Left ventricle myocardium inferior (tissue), 1 donor: ENCODE measurements around the gene HOXB3. TPM values are rescaled to one million over a fixed set of nuclear protein-coding genes. Genes with fewer than 3 reads are reported as not detected.

Experiments
- DNase-seq: peaks from one replicate; pipeline ENCODE4 v3.0.0-alpha.2; 2020
- H3K27ac ChIP-seq: fragments of 200-600 bp; replicated peaks from 2 replicates; pipeline ENCODE4 v1.8.0; 2021
- H3K27me3 ChIP-seq: fragments of 200-600 bp; 2 replicates; pipeline ENCODE4 v1.8.0; 2021; ENCODE audit warnings: low read depth
- H3K36me3 ChIP-seq: fragments of 200-600 bp; 2 replicates; pipeline ENCODE4 v1.8.0; 2021
- H3K4me1 ChIP-seq: fragments of 200-600 bp; 2 replicates; pipeline ENCODE4 v1.8.0; 2021
- H3K4me3 ChIP-seq: fragments of 200-600 bp; 2 replicates; pipeline ENCODE4 v1.8.0; 2021; ENCODE audit warnings: mild to moderate bottlenecking, moderate library complexity
- H3K9me3 ChIP-seq: fragments of 200-600 bp; replicated peaks from 2 replicates; pipeline ENCODE4 v1.8.0; 2021
- CTCF ChIP-seq: fragments of 200-600 bp; IDR thresholded peaks from 2 replicates; pipeline ENCODE4 v1.8.0; 2021; ENCODE audit warnings: antibody characterized with exemption, mild to moderate bottlenecking, borderline replicate concordance
- intact Hi-C: fragments of 100-400 bp; cut with micrococcal nuclease; formaldehyde crosslinking; loops from one replicate; pipeline ENCODE4 v1.11.0; 2022
- total RNA-seq: library from RNA; stranded (reverse); fragmentation: NEBNext Ultra II Directional; extraction: Animal tissue kit (Norgen Biotek cat#: 25700); gene quantifications from one replicate; pipeline ENCODE4 v1.2.1, GENCODE V29; 2021
- donor health status: DM: no; HTN: yes; CAD: no; lungs with severe emphysema.

HOXB3 gene
- total RNA-seq, 1 donor from 2014 or later: 0.91 TPM

DNA sequence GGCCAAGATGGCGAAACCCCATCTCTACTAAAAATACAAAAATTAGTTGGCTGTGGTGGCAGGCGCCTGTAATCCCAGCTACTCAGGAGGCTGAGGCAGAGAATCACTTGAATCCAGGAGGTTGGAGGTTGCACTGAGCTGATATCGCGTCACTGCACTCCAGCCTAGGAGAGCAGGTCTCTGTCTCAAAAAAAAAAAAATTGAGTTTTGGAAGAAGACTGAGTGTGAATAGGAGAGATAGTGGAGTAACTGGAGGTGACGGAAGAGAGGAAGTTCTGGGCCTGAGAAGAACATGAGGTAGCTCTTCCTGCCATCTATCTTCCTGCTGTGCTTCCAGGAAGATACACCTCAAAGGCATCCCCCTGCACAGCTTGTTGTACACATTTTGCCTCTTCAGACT, 70.6 kb downstream of the HOXB3 start:
- DNase-seq: no peak
- H3K36me3 ChIP-seq: no peaks in the 10 kb centered on the region
- peaks cover 99% of the 10 kb centered on the region for H3K27me3 ChIP-seq
- no peaks in the 10 kb centered on the region for H3K9me3 ChIP-seq
- intact Hi-C loops: no loop called here
- TF ChIP-seq CTCF: no peak
- H3K4me3 ChIP-seq: no peak overlapping the region
- no peak overlapping the region for H3K27ac ChIP-seq
- H3K4me1 ChIP-seq: no peaks in the 10 kb centered on the region

DNA sequence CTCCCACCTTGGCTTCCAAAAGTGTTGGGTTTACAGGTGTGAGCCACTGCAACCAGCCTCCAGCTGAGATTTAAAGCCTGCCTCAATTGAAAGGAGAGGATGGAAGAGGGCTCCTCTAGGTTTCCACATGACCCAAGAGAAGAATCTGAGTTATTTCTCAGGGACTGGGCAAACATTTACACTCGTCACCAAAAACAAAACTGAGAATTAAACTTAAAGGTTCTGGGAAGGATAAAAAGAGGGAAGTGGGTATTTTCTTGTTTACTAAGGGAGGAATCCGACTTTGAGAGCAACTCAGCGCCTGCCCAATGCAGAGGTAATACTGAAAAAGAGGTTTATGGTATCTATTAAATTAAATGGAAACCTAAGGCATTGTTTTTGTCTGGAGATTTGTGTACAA, 72.6 kb downstream of the HOXB3 start:
- no peak for TF ChIP-seq CTCF
- no peak overlapping the region for H3K4me3 ChIP-seq
- intact Hi-C loops: no loop called here
- H3K4me1 ChIP-seq: no peaks in the 10 kb centered on the region
- H3K27ac ChIP-seq: no peak overlapping the region
- no peaks in the 10 kb centered on the region for H3K9me3 ChIP-seq
- peaks cover 100% of the 10 kb centered on the region for H3K27me3 ChIP-seq
- no peak for DNase-seq
- no peaks in the 10 kb centered on the region for H3K36me3 ChIP-seq

DNA sequence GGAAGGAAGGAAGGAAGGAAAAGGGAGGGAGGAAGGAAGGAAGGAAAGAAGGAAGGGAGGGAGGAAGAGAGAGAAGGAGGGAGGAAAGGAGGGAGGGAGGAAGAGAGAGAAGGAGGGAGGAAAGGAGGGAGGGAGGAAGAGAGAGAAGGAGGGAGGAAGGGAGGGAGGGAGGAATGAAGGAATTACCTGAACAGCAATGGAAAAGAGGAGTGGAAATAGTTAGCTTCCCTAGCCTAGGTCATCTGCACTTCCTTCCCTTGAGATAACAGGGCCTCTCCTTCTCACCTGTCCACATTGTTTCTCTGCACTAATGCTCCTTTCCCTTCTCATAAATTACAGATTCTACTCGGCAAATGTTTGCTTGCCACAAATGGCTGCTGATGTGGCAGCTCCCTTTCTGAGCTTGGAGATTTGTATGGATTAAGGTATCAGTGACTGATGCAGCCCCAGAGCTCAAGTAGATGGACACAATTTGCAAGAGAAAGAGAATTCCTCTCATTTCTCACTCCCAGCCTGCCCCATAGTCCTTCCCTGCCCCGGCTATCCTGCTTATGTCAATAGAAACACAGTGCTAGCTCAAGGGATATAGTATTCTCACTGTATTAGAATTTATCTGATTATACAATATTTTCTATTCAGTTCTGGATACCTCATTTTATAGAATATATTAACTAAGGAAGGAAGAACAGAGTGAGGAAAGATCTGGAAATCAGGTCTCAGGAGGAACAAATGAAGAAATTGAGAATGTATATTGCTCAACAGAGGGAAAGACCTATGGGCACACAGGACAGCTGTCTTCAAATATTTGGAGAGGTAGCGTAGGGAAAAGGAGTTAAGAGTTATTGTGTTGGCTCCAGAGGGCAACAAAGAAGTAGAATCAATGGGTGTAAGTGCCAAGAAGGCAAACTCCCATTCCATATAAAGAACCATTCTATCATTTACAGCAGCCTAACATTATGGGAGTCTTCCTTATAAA, 73.8 kb downstream of the HOXB3 start:
- DNase-seq: no peak
- H3K4me1 ChIP-seq: no peaks in the 10 kb centered on the region
- no peak overlapping the region for H3K4me3 ChIP-seq
- H3K36me3 ChIP-seq: no peaks in the 10 kb centered on the region
- H3K9me3 ChIP-seq: no peaks in the 10 kb centered on the region
- intact Hi-C loops: no loop called here
- no peak overlapping the region for H3K27ac ChIP-seq
- TF ChIP-seq CTCF: no peak
- H3K27me3 ChIP-seq: peaks cover 100% of the 10 kb centered on the region

DNA sequence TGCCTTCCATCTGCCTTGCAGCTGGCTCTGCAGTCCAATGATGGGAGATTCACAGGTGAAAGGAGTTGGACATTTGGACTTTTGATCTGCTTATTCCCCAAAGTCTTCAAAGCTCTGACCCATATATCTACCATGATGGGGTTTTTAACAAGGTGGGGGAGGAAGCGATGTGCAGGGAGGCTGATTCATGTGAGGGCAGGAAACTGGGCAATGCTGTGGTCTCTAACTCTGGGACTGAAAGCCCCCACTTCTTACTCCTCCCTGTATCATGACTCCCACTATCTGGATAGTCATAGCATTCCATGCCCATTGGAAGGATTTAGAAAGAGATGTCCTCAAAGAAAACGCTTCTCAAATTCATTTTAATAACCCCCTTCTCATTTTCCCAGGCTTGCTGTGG, 75.6 kb downstream of the HOXB3 start:
- Histone ChIP-seq H3K4me1 (no peaks in the 10 kb centered on the region), H3K9me3 (no peaks in the 10 kb centered on the region), H3K36me3 (no peaks in the 10 kb centered on the region), H3K27me3 (peaks cover 100% of the 10 kb centered on the region), H3K27ac (no peak overlapping the region), H3K4me3 (no peak overlapping the region)
- DNase-seq: no peak
- intact Hi-C loops: no loop called here
- no peak for TF ChIP-seq CTCF

DNA sequence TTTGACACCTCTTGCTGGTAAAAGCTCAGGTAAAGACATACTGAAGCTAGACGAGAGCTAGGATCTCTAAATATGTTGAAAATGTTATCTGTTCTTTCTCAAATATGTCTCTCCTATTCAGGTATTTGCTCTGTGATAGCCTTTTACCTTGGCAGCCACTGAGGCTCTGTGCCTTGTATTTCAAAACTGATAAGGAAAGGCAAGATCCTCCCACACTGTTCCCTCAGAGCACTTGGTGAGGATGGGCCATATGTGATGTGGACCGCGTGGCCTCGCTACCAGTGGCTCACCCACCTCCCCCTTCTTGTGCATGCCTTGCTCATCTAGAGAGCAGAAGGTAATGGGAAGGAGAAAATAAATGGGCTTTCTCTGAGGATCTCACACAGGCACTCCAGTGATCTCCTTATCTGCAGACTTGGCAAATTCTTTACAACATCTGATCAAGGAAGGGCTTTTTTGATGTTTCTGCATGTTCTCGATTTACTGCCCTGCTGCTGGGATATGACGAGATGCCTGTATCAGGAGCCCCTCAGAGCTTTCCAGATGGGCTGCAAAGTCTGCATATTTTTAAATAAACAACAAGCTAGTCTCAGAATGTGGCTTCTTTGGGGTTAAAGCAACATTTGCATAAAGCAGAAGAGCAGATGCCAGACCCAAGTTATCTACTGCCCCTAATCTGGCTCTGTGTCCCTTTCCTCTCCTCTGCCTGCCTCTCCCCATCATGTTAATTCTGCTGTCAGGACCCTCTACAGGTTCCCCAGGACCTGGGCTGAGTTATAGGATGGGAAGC, 76.2 kb downstream of the HOXB3 start:
- intact Hi-C loops: no loop called here
- Histone ChIP-seq H3K4me3 (no peak overlapping the region), H3K36me3 (no peaks in the 10 kb centered on the region), H3K27ac (no peak overlapping the region), H3K4me1 (no peaks in the 10 kb centered on the region), H3K9me3 (no peaks in the 10 kb centered on the region), H3K27me3 (peaks cover 100% of the 10 kb centered on the region)
- TF ChIP-seq CTCF: no peak
- no peak for DNase-seq
